ENCODE measurements around the gene RNF26.

The RNF26 gene

DNA sequence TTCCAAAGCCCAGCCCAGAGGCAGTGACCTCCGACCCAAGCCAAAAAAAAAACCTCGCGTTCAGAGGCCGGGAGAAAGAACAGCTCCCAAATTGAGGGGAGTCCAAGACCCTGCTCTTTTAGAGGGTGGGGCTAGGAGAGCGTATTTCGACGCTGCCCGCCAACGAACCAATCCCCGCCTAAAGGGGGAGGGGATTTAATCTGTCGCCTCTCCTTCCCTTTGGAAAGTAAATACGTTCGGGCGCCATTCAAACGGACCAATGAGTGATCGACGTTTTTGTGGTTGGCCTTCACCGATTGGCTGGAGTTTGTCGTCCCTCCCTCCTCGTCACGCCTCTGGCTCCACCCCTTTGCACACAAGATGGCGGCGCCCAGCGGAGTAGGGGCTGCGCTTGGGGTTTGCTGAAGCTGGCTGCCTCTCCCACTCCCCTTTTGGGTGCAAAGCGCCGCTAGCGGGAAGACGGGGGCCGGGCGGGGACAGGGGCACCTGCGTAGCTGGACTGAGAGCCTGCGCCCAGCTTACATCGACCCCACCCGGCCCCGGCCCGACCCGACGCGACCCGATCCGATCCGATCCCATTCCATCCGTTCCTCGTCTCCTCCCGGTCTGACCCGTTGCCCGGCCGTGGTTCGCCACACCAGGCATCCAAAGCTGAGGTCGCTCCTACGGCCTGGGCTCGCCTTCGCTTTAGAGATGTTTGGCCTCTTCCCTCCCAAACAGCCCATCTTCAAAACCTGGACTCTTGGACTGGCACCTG, at the start of gene RNF26:
Gene RNF26, plus strand, starts transcription at position 354 of the 757 bp plus-strand sequence. CDS start 596 bp downstream, outside the sequence.
- peak within 1 kb of the TSS; percentile 84 for H3K27ac ChIP-seq
- TF ChIP-seq ZFX (IDR thresholded peaks at IDR 0.05), result no peak; the same call in 1 of the 2 replicates
- TF ChIP-seq, protein P1, sequence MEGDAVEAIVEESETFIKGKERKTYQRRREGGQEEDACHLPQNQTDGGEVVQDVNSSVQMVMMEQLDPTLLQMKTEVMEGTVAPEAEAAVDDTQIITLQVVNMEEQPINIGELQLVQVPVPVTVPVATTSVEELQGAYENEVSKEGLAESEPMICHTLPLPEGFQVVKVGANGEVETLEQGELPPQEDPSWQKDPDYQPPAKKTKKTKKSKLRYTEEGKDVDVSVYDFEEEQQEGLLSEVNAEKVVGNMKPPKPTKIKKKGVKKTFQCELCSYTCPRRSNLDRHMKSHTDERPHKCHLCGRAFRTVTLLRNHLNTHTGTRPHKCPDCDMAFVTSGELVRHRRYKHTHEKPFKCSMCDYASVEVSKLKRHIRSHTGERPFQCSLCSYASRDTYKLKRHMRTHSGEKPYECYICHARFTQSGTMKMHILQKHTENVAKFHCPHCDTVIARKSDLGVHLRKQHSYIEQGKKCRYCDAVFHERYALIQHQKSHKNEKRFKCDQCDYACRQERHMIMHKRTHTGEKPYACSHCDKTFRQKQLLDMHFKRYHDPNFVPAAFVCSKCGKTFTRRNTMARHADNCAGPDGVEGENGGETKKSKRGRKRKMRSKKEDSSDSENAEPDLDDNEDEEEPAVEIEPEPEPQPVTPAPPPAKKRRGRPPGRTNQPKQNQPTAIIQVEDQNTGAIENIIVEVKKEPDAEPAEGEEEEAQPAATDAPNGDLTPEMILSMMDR (conservative IDR thresholded peaks at IDR 0.05), result no peak

DNA sequence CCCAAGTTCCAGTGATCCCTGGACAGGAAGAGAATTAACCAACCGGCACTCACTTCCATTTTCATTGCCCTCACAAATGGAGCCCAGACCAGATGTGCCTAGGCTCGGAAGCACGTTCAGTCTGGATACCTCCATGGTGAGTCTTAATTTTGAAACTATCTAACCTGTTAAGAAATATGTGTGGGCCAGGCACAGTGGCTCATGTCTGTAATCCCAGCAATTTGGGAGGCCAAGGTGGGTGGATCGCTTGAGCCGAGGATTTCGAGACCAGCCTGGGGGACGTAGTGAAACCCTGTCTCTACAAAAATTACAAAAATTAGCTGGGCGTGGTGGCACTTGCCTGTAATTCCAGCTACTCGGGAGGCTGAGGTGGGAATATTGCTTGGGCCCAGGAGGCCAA, 48.9 kb upstream of the RNF26 start:
- TF ChIP-seq, protein P1 (conservative IDR thresholded peaks at IDR 0.05), result no peak
- no peak for TF ChIP-seq ZFX (IDR thresholded peaks at IDR 0.05)
- H3K27ac ChIP-seq, result no peak overlapping the region

DNA sequence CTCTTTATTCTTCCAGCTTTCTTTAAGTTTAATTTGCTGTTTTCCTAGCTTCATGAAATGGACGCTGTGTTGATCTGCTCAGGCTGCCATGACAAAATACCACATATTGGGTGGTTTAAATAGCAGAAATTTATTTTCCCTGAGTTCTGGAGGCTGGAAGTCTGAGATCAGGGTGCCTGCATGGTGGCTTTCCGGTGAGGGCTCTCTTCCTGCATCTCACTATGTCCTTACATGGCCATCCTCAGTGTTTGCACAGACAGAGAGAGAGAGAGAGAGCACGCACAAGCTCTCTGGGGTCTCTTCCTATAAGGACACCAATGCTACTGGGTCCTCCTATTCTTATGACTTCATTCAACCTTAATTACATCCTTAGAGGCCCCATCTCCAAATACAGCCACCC, 46.1 kb upstream of the RNF26 start:
- TF ChIP-seq ZFX (IDR thresholded peaks at IDR 0.05), result no peak
- TF ChIP-seq, protein P1 (conservative IDR thresholded peaks at IDR 0.05), result no peak
- no peak overlapping the region for H3K27ac ChIP-seq

DNA sequence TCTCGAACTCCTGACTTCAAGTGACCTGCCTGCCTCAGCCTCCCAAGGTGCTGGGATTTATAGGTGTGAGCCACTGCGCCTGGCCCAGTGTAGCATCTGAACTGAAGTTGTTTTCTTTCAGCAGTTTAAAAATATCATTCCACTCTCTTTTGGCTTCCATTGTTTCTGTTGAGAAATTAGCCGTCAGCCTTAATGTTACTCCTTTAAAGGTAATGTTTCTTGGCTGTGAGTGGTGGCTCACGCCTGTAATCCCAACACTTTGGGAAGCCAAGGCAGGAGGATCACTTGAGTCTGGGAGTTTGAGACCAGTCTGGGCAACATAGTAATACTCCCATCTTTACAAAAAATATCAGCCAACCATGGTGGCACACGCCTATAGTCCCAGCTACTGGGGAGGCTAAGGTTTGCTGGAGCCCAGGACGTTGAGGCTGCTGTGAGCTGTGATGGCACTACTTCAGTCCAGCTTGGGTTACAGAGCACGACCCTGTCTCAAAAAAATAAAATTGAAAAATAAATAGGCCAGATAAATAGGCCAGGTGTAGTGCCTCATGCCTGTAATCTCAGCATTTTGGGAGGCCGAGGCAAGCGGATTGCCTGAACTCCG, 43.3 kb upstream of the RNF26 start:
- TF ChIP-seq, protein P1 (conservative IDR thresholded peaks at IDR 0.05), result no peak
- no peak for TF ChIP-seq ZFX (IDR thresholded peaks at IDR 0.05)
- no peak overlapping the region for H3K27ac ChIP-seq

DNA sequence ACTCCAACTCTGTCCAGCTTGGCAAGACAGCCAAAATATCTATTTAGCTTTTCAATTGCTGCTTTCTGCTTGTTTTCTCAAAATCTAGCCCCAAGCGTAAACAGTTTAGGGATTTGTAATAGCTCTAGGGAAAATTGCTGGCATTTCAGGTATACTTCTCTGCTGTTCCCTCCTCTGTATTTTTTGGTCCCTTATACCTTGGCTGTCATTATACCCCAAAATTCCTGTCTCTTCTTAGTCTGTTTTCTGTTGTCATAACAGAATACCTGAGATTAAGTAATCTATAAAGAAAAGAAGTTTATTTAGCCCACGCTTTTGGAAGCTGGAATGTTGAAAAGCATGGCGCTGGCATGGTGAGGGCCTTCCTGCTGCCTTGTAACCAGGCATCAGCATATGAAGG, 40.9 kb upstream of the RNF26 start:
- TF ChIP-seq, protein P1 (conservative IDR thresholded peaks at IDR 0.05), result no peak
- no peak for TF ChIP-seq ZFX (IDR thresholded peaks at IDR 0.05)

DNA sequence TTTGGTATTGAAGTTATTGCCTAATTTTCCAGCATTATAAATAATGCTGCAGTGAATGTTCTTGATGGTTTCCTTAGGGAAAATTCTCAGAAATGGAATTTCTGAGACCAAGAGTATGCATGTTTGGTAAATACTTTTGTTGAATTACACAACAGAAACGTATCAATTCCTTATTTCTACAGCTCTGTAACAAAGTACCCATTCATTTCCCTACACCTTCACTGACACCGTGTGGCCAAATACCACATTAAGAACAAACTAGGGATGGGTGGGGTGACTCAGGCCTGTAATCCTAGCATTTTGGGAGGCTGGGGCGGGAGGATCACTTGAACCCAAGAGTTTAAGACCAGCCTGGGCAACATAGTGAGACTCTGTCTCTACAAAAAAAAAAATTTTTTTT, 39.1 kb upstream of the RNF26 start:
- no peak overlapping the region for H3K27ac ChIP-seq
- TF ChIP-seq, protein P1 (conservative IDR thresholded peaks at IDR 0.05), result peak; percentile 16; the same call in 1 of the 2 replicates
- TF ChIP-seq ZFX (IDR thresholded peaks at IDR 0.05), result no peak

More for the DNA sequence above, 40.9 kb upstream of the RNF26 start:
- H3K27ac ChIP-seq, result no peak overlapping the region

DNA sequence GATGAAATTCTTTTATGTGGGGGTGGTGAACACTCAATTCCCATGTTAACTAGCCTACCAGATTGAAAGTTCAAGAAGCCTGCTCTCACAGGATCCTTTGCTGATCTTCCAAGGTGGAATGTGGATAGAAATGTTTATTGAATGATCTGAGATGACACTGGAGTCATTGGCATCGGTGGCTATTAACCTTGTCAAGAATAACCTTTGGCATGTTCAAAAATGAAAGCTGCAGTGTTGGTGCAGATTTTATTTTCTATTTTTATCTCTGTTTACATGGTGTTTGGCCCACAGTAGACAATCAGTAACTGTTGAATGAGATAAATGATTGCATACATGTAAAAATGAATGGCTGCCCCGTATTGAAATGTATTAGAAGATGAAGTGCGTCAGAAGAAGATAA, 36.4 kb upstream of the RNF26 start:
- H3K27ac ChIP-seq, result no peak overlapping the region
- no peak for TF ChIP-seq ZFX (IDR thresholded peaks at IDR 0.05)
- TF ChIP-seq, protein P1 (conservative IDR thresholded peaks at IDR 0.05), result no peak
